RWPE1 (cell line): ENCODE measurements around the gene IP6K3.

Source experiments
- CTCF ChIA-PET: fragments of 350-600 bp; sonication (Branson Sonifier 250); formaldehyde crosslinking; extraction: SDS; loops from one replicate; lab custom pipeline; 2021; lab: Yijun Ruan, JAX
- POLR2A ChIA-PET: fragments of 400-600 bp; formaldehyde crosslinking; extraction: SDS; loops from one replicate; lab custom pipeline; 2020; ENCODE audit warnings: antibody characterized with exemption; ENCODE audit not compliant: low non-redundant PET; lab: Yijun Ruan, JAX
- DNase-seq: peaks from one replicate; pipeline ENCODE4 v3.0.0; 2012; ENCODE audit warnings: low spot score
- H3K27ac ChIP-seq: fragments of 450-650 bp; 2 replicates; pipeline ENCODE4 v1.5.1; 2017
- TF ChIP-seq, protein P1 (sequence below): fragments of 450-650 bp; conservative IDR thresholded peaks from 2 replicates; pipeline ENCODE4 v1.5.1; 2017; ENCODE audit warnings: low read depth, mild to moderate bottlenecking

IP6K3 gene

DNA sequence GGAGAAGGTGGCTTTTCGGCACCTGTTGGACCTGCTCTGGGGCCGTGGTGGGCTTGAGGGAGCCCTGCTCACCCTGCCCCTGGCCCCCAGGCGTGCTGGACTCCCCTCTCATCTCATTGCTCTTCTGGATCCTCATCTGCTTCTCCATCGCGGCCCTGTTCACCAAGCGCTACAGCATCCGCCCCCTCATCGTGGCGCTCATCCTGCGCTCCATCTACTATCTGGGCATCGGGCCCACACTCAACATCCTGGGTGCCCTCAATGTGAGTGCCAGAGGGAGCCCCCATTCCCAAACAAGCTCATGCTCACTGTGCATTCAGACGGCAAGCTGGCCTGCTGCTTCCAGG lies 57.6 kb downstream of the IP6K3 start:
- ChIA-PET CTCF (no interaction called here), POLR2A (no interaction called here)
- no peak for DNase-seq
- peak overlapping the region; percentile 96 for H3K27ac ChIP-seq
- TF ChIP-seq, protein P1, sequence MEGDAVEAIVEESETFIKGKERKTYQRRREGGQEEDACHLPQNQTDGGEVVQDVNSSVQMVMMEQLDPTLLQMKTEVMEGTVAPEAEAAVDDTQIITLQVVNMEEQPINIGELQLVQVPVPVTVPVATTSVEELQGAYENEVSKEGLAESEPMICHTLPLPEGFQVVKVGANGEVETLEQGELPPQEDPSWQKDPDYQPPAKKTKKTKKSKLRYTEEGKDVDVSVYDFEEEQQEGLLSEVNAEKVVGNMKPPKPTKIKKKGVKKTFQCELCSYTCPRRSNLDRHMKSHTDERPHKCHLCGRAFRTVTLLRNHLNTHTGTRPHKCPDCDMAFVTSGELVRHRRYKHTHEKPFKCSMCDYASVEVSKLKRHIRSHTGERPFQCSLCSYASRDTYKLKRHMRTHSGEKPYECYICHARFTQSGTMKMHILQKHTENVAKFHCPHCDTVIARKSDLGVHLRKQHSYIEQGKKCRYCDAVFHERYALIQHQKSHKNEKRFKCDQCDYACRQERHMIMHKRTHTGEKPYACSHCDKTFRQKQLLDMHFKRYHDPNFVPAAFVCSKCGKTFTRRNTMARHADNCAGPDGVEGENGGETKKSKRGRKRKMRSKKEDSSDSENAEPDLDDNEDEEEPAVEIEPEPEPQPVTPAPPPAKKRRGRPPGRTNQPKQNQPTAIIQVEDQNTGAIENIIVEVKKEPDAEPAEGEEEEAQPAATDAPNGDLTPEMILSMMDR = no peak

DNA sequence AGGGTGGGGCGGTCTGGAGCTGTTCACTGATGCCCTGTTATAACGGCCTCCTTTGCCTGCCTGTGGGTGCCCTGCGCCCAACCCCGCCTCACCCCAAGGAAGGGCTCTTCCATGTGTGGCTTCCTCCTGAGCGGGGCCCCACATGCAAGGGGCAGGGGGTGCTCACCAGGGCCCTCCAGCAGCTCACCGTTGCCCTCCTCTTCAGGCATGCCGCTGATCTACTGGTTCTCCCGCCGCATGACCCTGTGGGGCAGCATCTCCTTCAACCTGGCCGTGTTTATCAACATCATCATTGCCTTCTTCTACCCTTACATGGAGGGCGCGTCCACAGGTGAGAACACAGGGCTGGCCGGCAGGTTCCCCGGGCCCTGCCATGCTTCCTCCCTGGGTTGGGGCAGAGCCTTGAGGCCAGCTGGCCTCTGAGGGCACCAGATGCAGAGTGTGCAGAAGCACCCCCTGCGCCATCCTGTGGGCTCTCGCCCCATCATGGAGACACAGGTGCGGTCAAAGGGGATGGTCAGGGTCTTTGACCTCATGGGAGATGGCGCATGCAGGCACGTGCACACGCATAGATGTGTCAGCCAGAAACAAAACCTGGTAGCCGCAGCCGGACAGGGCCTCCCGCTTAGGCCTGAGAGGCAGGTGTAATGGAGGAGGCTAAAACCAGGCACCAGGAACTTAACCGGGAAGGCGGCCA lies 58.1 kb downstream of the IP6K3 start:
- H3K27ac ChIP-seq = peak overlapping the region; percentile 96
- CTCF ChIA-PET = no interaction called here
- TF ChIP-seq, protein P1 = no peak
- DNase-seq = no peak
- POLR2A ChIA-PET = no interaction called here

GRCh38 chr6:33688006-33688405 lies 58.7 kb downstream of the IP6K3 start:
- H3K27ac ChIP-seq = peak overlapping the region; percentile 96
- no peak for DNase-seq
- TF ChIP-seq, protein P1 = no peak
- ChIA-PET POLR2A (no interaction called here), CTCF (interaction anchor here (0.8 kb wide), 1 partner anchor 15 kb away, joined by 3 read pairs; no protein-coding TSS in a partner anchor)

- no peak for DNase-seq
- peak overlapping the region; percentile 96 for H3K27ac ChIP-seq
- TF ChIP-seq, protein P1 = no peak
- ChIA-PET POLR2A (no interaction called here), CTCF (interaction anchor here (0.6 to 1.0 kb wide), 4 partner anchors 12 to 73 kb away, joined by 3 to 4 read pairs (median 4); no protein-coding TSS in a partner anchor)
Observed at GRCh38 chr6:33686981-33687975, 59.4 kb downstream of the IP6K3 start.

- CTCF ChIA-PET = interaction anchor here (0.7 to 1.0 kb wide), 2 partner anchors 14 to 96 kb away, joined by 3 to 4 read pairs; no protein-coding TSS in a partner anchor
- POLR2A ChIA-PET = no interaction called here
Observed at GRCh38 chr6:33686225-33686924, 60.3 kb downstream of the IP6K3 start.

More at GRCh38 chr6:33686225-33686924, 60.3 kb downstream of the IP6K3 start:
- no peak for DNase-seq
- TF ChIP-seq, protein P1 = no peak
- peak overlapping the region; percentile 96 for H3K27ac ChIP-seq
